Natural killer cell (primary cell): ENCODE data around the gene SSRP1. TPM values are rescaled to one million over a fixed set of nuclear protein-coding genes. Genes with fewer than 3 reads are reported as not detected.

Experiments
- ATAC-seq, 3 donors: fragments of 150-1000 bp in 2 of 3; fragments of 200-7000 bp in 1 of 3; cut with Tn5 transposase; 1 replicate in 1 of 3; 2 replicates in 2 of 3; pipeline ENCODE4 v1.10.0; 2021; ENCODE audit warnings: mild to moderate bottlenecking in 2 of 3, moderate library complexity in 2 of 3
- DNase-seq, 2 donors: peaks; one replicate each; pipeline versions ENCODE4 v3.0.0 to v3.0.0-alpha.2; 2013 to 2021; ENCODE audit warnings: mixed read lengths in 1 of 2
- H3K27ac ChIP-seq: one replicate; pipeline ENCODE4 v1.5.1; 2013; ENCODE audit warnings: mild to moderate bottlenecking, low read length
- H3K27me3 ChIP-seq: one replicate; pipeline ENCODE4 v1.6.1; 2013; ENCODE audit warnings: low read length; ENCODE audit not compliant: control insufficient read depth, insufficient read depth
- H3K36me3 ChIP-seq: one replicate; pipeline ENCODE4 v1.6.1; 2013; ENCODE audit warnings: low read length; ENCODE audit not compliant: control insufficient read depth, insufficient read depth
- H3K4me1 ChIP-seq: one replicate; pipeline ENCODE4 v1.6.1; 2013; ENCODE audit warnings: low read length; ENCODE audit not compliant: control insufficient read depth, insufficient read depth
- H3K4me3 ChIP-seq: one replicate; pipeline ENCODE4 v1.5.1; 2013; ENCODE audit warnings: low read length
- H3K9me3 ChIP-seq: one replicate; pipeline ENCODE4 v1.6.1; 2013; ENCODE audit warnings: low read length; ENCODE audit not compliant: control insufficient read depth, insufficient read depth
- H3K27ac Mint-ChIP-seq, 2 donors: one replicate each; pipeline ENCODE4 v1.8.0; 2022; ENCODE audit warnings: mild to moderate bottlenecking in 2 of 2, mixed read lengths in 2 of 2, moderate library complexity in 1 of 2
- H3K27me3 Mint-ChIP-seq, 2 donors: one replicate each; pipeline ENCODE4 v1.8.0; 2022; ENCODE audit warnings: low read depth in 2 of 2, mixed read lengths in 2 of 2
- H3K36me3 Mint-ChIP-seq: one replicate; pipeline ENCODE4 v1.8.0; 2022; ENCODE audit warnings: mixed read lengths
- H3K4me1 Mint-ChIP-seq, 2 donors: one replicate each; pipeline ENCODE4 v1.8.0; 2022; ENCODE audit warnings: mixed read lengths in 2 of 2
- H3K4me3 Mint-ChIP-seq: one replicate; pipeline ENCODE4 v1.8.0; 2022; ENCODE audit warnings: mild to moderate bottlenecking, moderate library complexity, mixed read lengths
- H3K9me3 Mint-ChIP-seq, 2 donors: one replicate each; pipeline ENCODE4 v1.8.0; 2022; ENCODE audit warnings: mixed read lengths in 2 of 2
- CTCF ChIP-seq: fragments of 200-600 bp; IDR thresholded peaks from one replicate; pipeline ENCODE4 v1.8.0; 2022; ENCODE audit warnings: antibody characterized with exemption
- WGBS: methylation state at CpG from one replicate; pipeline ENCODE4 v1.1.7; 2013; ENCODE audit warnings: missing lambda C conversion rate; ENCODE audit not compliant: insufficient coverage; 5-methylcytosine and 5-hydroxymethylcytosine counted together
- intact Hi-C: fragments of 100-400 bp; cut with micrococcal nuclease; formaldehyde crosslinking; loops from one replicate; pipeline ENCODE4 v1.14.2; 2022
- total RNA-seq, 4 donors: library from RNA; stranded (reverse); fragments of 120-200 nt in 1 of 4; gene quantifications; one replicate each; pipeline versions ENCODE4 v1.2.3 to v1.2.4, GENCODE V29; 2013 to 2022

The SSRP1 gene
- total RNA-seq, 3 donors from 2014 or later (not counting 1 experiment from before 2014, with no cell fraction given) = 45.5 to 50.0 (median 47.1) TPM

- intact Hi-C loops = no loop called here
- H3K4me3 ChIP-seq = no peak overlapping the region
- ATAC-seq (no peak), DNase-seq (no peak)
- Mint-ChIP-seq H3K36me3 (no peaks in the 10 kb centered on the region), H3K27me3 (peaks cover 12 to 18% of the 10 kb centered on the region in 2 donors), H3K9me3 (no peaks in the 10 kb centered on the region), H3K27ac (no peak overlapping the region), H3K4me1 (peaks cover 5% of the 10 kb centered on the region in 2 donors), H3K4me3 (no peak overlapping the region)
- H3K27ac ChIP-seq = no peak overlapping the region
- no peaks in the 10 kb centered on the region for H3K27me3 ChIP-seq
- no peaks in the 10 kb centered on the region for H3K36me3 ChIP-seq
- no peaks in the 10 kb centered on the region for H3K4me1 ChIP-seq
- WGBS = 82% methylated on average over 7 of the region's 7 CpGs
- no peak for TF ChIP-seq CTCF
- H3K9me3 ChIP-seq = no peaks in the 10 kb centered on the region
Measured at GRCh38 chr11:57278721-57279095, 57.0 kb downstream of the SSRP1 start.

GRCh38 chr11:57277845-57278720 lies 57.6 kb downstream of the SSRP1 start:
- ATAC-seq = peak in 1 of 3 donors; percentile 55
- Mint-ChIP-seq H3K4me1 (peaks cover 5% of the 10 kb centered on the region in 2 donors), H3K9me3 (no peaks in the 10 kb centered on the region), H3K27me3 (peaks cover 12 to 20% of the 10 kb centered on the region in 2 donors), H3K27ac (no peak overlapping the region), H3K36me3 (no peaks in the 10 kb centered on the region), H3K4me3 (no peak overlapping the region)
- peak; percentile 46 for TF ChIP-seq CTCF
- DNase-seq = peak in 1 of 2 donors; percentile 31
- Histone ChIP-seq H3K4me1 (no peaks in the 10 kb centered on the region), H3K9me3 (no peaks in the 10 kb centered on the region), H3K27me3 (no peaks in the 10 kb centered on the region), H3K27ac (no peak overlapping the region), H3K4me3 (no peak overlapping the region), H3K36me3 (no peaks in the 10 kb centered on the region)
- intact Hi-C loops = no loop called here
- 11% methylated on average over 14 of the region's 14 CpGs for WGBS

GRCh38 chr11:57276971-57277675 lies 58.6 kb downstream of the SSRP1 start:
- DNase-seq (no peak), ATAC-seq (no peak)
- Mint-ChIP-seq H3K27ac (no peak overlapping the region), H3K27me3 (peaks cover 12 to 20% of the 10 kb centered on the region in 2 donors), H3K9me3 (no peaks in the 10 kb centered on the region), H3K36me3 (no peaks in the 10 kb centered on the region), H3K4me1 (peaks cover 5% of the 10 kb centered on the region in 2 donors), H3K4me3 (no peak overlapping the region)
- no peak overlapping the region for H3K27ac ChIP-seq
- no peaks in the 10 kb centered on the region for H3K9me3 ChIP-seq
- no peak overlapping the region for H3K4me3 ChIP-seq
- WGBS = 87% methylated on average over 3 of the region's 6 CpGs
- intact Hi-C loops = no loop called here
- H3K4me1 ChIP-seq = no peaks in the 10 kb centered on the region
- no peak for TF ChIP-seq CTCF
- H3K27me3 ChIP-seq = no peaks in the 10 kb centered on the region
- H3K36me3 ChIP-seq = no peaks in the 10 kb centered on the region
